GM19043 (cell line): ENCODE results near the gene ACADL.
A peak's percentile ranks its signal among the peaks of the same experiment; 100 is the strongest.
"Not testable (repeated sequence)": the region's sequence is repeated elsewhere in the genome, so short reads cannot be mapped to it uniquely, and the experiment has no call there.

Source experiments
- ATAC-seq: cut with Tn5 transposase; IDR thresholded peaks from one replicate; pipeline ENCODE4 v1.9.1; 2021; ENCODE audit warnings: low read depth; ENCODE audit not compliant: unreplicated experiment

Gene ACADL

GRCh38 chr2:210203558-210203957, 21.7 kb downstream of the ACADL start:
- ATAC-seq, result no peak

GRCh38 chr2:210203147-210203546, 22.1 kb downstream of the ACADL start:
- ATAC-seq, result no peak

- ATAC-seq, result no peak
Measured at GRCh38 chr2:210199854-210200253, 25.4 kb downstream of the ACADL start.

- no peak for ATAC-seq
Measured at GRCh38 chr2:210199186-210199765, 26.0 kb downstream of the ACADL start.

- ATAC-seq, result no peak
Measured at GRCh38 chr2:210198326-210198725, 26.9 kb downstream of the ACADL start.

- no peak for ATAC-seq
Measured at GRCh38 chr2:210197720-210198119, 27.5 kb downstream of the ACADL start.

- ATAC-seq, result peak; percentile 33
Measured at GRCh38 chr2:210195101-210195852, 30.0 kb downstream of the ACADL start.

- ATAC-seq, result peak; percentile 47
Measured at GRCh38 chr2:210190345-210190744, 34.9 kb downstream of the ACADL start.

GRCh38 chr2:210189452-210190138, 35.7 kb downstream of the ACADL start:
- ATAC-seq, result no peak

GRCh38 chr2:210188755-210189154, 36.5 kb downstream of the ACADL start:
- ATAC-seq, result no peak

- no peak for ATAC-seq
Measured at GRCh38 chr2:210188190-210188589, 37.1 kb downstream of the ACADL start.

GRCh38 chr2:210183936-210184335, 41.3 kb downstream of the ACADL start:
- ATAC-seq, result not testable (repeated sequence)

- ATAC-seq, result not testable (repeated sequence)
Measured at GRCh38 chr2:210181606-210182088, 43.6 kb downstream of the ACADL start.

- not testable (repeated sequence) for ATAC-seq
Measured at GRCh38 chr2:210181033-210181605, 44.1 kb downstream of the ACADL start.

GRCh38 chr2:210180477-210180876, 44.8 kb downstream of the ACADL start:
- ATAC-seq, result no peak

- ATAC-seq, result no peak
Measured at GRCh38 chr2:210179351-210179990, 45.8 kb downstream of the ACADL start.

- ATAC-seq, result no peak
Measured at GRCh38 chr2:210177769-210178168, 47.5 kb downstream of the ACADL start.

- ATAC-seq, result not testable (repeated sequence)
Measured at GRCh38 chr2:210177115-210177514, 48.1 kb downstream of the ACADL start.

- ATAC-seq, result no peak
Measured at GRCh38 chr2:210174086-210174485, 51.2 kb downstream of the ACADL start.

GRCh38 chr2:210172219-210172575, 53.0 kb downstream of the ACADL start:
- no peak for ATAC-seq
